Endothelial cell of umbilical vein (primary cell): Measurements from ENCODE around the gene GMPPB. TPM values are rescaled to one million over a fixed set of nuclear protein-coding genes. Genes with fewer than 3 reads are reported as not detected.

ENCODE experiments used
- BruUV-seq: library from RNA; stranded (reverse); fragments of 400-500 nt; replicated peaks from 2 replicates; lab custom pipeline; 2021; lab: Mats Ljungman, UMichigan
- CTCF ChIA-PET: fragments of 300-600, 350-600 bp; sonication (Branson Sonifier 250); formaldehyde crosslinking; loops from one replicate; lab custom pipeline; 2021; ENCODE audit warnings: antibody characterized with exemption, inconsistent platforms; lab: Charles Lee
- POLR2A ChIA-PET: fragments of 300-600, 350-600 bp; sonication (Branson Sonifier 250); formaldehyde crosslinking; loops from one replicate; lab custom pipeline; 2021; ENCODE audit warnings: antibody characterized with exemption, inconsistent platforms; lab: Charles Lee
- DNase-seq: peaks from one replicate; pipeline ENCODE4 v3.0.0-alpha.2; 2011; ENCODE audit warnings: low read depth, low spot score
- FAIRE-seq: peaks from 2 replicates; lab custom pipeline; 2011; peaks lifted over from hg19 to GRCh38; lab: Jason Lieb, UNC
- H2AFZ ChIP-seq: 2 replicates; pipeline ENCODE4 v1.6.0; 2012; ENCODE audit warnings: low read depth, low read length, control low read depth, inconsistent platforms
- H3K27ac ChIP-seq: 2 replicates; pipeline ENCODE4 v1.5.1; 2011; ENCODE audit warnings: low read depth, mild to moderate bottlenecking, control low read depth, low read length, moderate library complexity; ENCODE audit not compliant: insufficient read depth
- H3K27me3 ChIP-seq, 2 experiments: 2 replicates each; pipeline versions ENCODE4 v1.6.0 to v1.6.1; 2011; ENCODE audit warnings: low read length in 2 of 2, mixed read lengths in 1 of 2; ENCODE audit not compliant: control insufficient read depth in 2 of 2, insufficient read depth in 2 of 2
- H3K36me3 ChIP-seq, 2 experiments: 2 replicates in 1 of 2; 3 replicates in 1 of 2; pipeline ENCODE4 v1.5.1; 2011; ENCODE audit warnings: low read length in 2 of 2, mild to moderate bottlenecking in 1 of 2, moderate library complexity in 1 of 2; ENCODE audit not compliant: control insufficient read depth in 2 of 2, insufficient read depth in 2 of 2; ENCODE audit errors: extremely low read depth in 1 of 2
- H3K4me1 ChIP-seq: 3 replicates; pipeline ENCODE4 v1.5.1; 2011; ENCODE audit warnings: mild to moderate bottlenecking, low read length; ENCODE audit not compliant: control insufficient read depth, insufficient read depth; ENCODE audit errors: extremely low read depth
- H3K4me2 ChIP-seq: 2 replicates; pipeline ENCODE4 v1.6.1; 2011; ENCODE audit warnings: low read length, control low read depth, mixed read lengths; ENCODE audit not compliant: insufficient read depth
- H3K4me3 ChIP-seq, 3 experiments: fragments of 200-600 bp in 1 of 3; sonication (generic), shearing (Covaris generic) in 1 of 3; replicated peaks in 1 of 3; 2 replicates each; pipeline ENCODE4 v1.5.1; 2011 to 2016; ENCODE audit warnings: control low read depth in 3 of 3, low read length in 3 of 3, mild to moderate bottlenecking in 2 of 3, inconsistent platforms in 1 of 3, low read depth in 1 of 3, moderate library complexity in 1 of 3; ENCODE audit not compliant: insufficient read depth in 1 of 3
- H3K79me2 ChIP-seq: 2 replicates; pipeline ENCODE4 v1.6.0; 2012; ENCODE audit warnings: low read length, inconsistent platforms; ENCODE audit not compliant: control insufficient read depth, insufficient read depth
- H3K9ac ChIP-seq: replicated peaks from 2 replicates; pipeline ENCODE3; 2011; ENCODE audit warnings: low read length, control low read depth; ENCODE audit not compliant: insufficient read depth; ENCODE audit errors: extremely low read depth
- H3K9me1 ChIP-seq: replicated peaks from 3 replicates; pipeline ENCODE4 v1.6.0; 2011; ENCODE audit warnings: mild to moderate bottlenecking, low read length; ENCODE audit not compliant: control insufficient read depth, insufficient read depth; ENCODE audit errors: extremely low read depth
- H3K9me3 ChIP-seq: replicated peaks from 2 replicates; pipeline ENCODE4 v1.5.1; 2012; ENCODE audit warnings: low read length, inconsistent platforms; ENCODE audit not compliant: control insufficient read depth, insufficient read depth
- H4K20me1 ChIP-seq: replicated peaks from 2 replicates; pipeline ENCODE3; 2011; ENCODE audit warnings: mild to moderate bottlenecking, low read length; ENCODE audit not compliant: control insufficient read depth, insufficient read depth; ENCODE audit errors: extremely low read depth
- CTCF ChIP-seq, 2 donors: IDR thresholded peaks; 1 replicate in 1 of 2; 2 replicates in 1 of 2; pipeline ENCODE4 v1.5.1; 2011; ENCODE audit warnings: low read length in 2 of 2, mild to moderate bottlenecking in 2 of 2, moderate library complexity in 2 of 2, control low read depth in 1 of 2, inconsistent platforms in 1 of 2, low read depth in 1 of 2; ENCODE audit not compliant: insufficient read depth in 1 of 2; ENCODE audit errors: extremely low read depth in 1 of 2
- FOS ChIP-seq: IDR thresholded peaks from 2 replicates; pipeline ENCODE4 v1.6.1; 2011; ENCODE audit warnings: mild to moderate bottlenecking, low read length, moderate library complexity, borderline replicate concordance; ENCODE audit not compliant: insufficient read depth
- JUN ChIP-seq: IDR thresholded peaks from 2 replicates; pipeline ENCODE4 v1.6.1; 2011; ENCODE audit warnings: borderline replicate concordance, low read depth; ENCODE audit not compliant: insufficient read length, insufficient read depth
- MYC ChIP-seq: IDR thresholded peaks from one replicate; pipeline ENCODE4 v1.6.1; 2011; ENCODE audit warnings: mild to moderate bottlenecking, low read depth, low read length
- POLR2A ChIP-seq: IDR thresholded peaks from 2 replicates; pipeline ENCODE4 v1.6.1; 2012; ENCODE audit warnings: low read depth, mild to moderate bottlenecking, control low read depth, low read length
- POLR2AphosphoS5 ChIP-seq: IDR thresholded peaks from 2 replicates; pipeline ENCODE4 v1.6.1; 2012; ENCODE audit warnings: low read depth, mild to moderate bottlenecking, control low read depth, low read length, moderate library complexity; ENCODE audit not compliant: insufficient read depth
- dilution Hi-C: fragments of 300-500 bp; cut with MboI; formaldehyde crosslinking; loops from one replicate; pipeline ENCODE4 v1.15.0; 2019; ENCODE audit warnings: low sequenced_read_pairs; ENCODE audit not compliant: extremely low pct_ligation_motif_present
- intact Hi-C: fragments of 100-400 bp; cut with micrococcal nuclease; formaldehyde crosslinking; loops from one replicate; pipeline ENCODE4 v1.10.0; 2022
- polyA plus RNA-seq, 4 experiments: library from polyadenylated mRNA; depleted of rRNA in 3 of 4; stranded (reverse) in 3 of 4; unstranded in 1 of 4; fragments of >200 nt; gene quantifications; 2 replicates each; pipeline versions ENCODE4 v1.2.1 to v1.2.3, GENCODE V29; 2011 to 2012; ENCODE audit warnings: missing spikeins in 1 of 4
- total RNA-seq: library from RNA; stranded (reverse); gene quantifications from 2 replicates; pipeline ENCODE4 v1.2.3, GENCODE V29; 2021

The GMPPB gene
- total and polyA plus RNA-seq, 2 donors (not counting 3 experiments of a cell fraction or from before 2014, with no cell fraction given): 52.5 to 62.0 TPM

DNA sequence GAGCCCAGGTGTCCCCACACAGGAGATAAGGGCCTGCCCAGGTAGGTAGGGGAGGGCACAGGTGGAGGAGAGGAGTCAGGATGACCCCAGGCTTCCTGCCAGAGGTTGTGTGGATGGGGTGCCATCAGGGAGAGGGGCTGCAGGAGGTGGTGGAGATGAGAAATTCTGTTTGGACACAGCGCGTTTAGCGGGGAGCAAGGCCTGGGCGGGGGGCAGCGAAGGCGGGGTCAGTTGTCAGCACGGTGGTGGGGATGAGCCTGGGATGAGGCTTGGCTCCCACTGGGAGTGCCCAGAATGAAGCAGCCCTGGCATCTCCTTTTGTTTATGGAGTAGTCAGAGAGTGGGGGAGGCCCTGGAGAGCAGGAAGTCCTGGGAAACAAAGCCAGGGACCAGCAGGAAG, 19.8 kb downstream of the GMPPB start:
- FAIRE-seq (no peak), DNase-seq (no peak)
- no TSS peak for BruUV-seq
- H3K4me2 ChIP-seq: no peak overlapping the region
- no peaks in the 10 kb centered on the region for H3K27me3 ChIP-seq
- dilution Hi-C loops (no loop called here), intact Hi-C loops (loop anchor here (1.0 to 5.0 kb wide), 3 partner anchors 98 to 202 kb away; partner anchors contain the start of gene INKA1)
- ChIA-PET CTCF (interaction anchor here (0.7 to 3.8 kb wide), 8 partner anchors 14 to 385 kb away, joined by 3 to 27 read pairs (median 7); partner anchors contain the start of genes INKA1 and RBM5), POLR2A (no interaction called here)
- H3K4me3 ChIP-seq: no peak overlapping the region
- TF ChIP-seq MYC: no peak
- no peak for TF ChIP-seq POLR2AphosphoS5
- no peak for TF ChIP-seq JUN
- no peak for TF ChIP-seq FOS
- no peak for TF ChIP-seq CTCF (IDR thresholded peaks at IDR 0.05; ENCODE audit: extremely low read depth in 1 of 2, insufficient read depth in 1 of 2, low read depth in 1 of 2, low read length in 2 of 2)
- no peak for TF ChIP-seq POLR2A
- no peaks in the 10 kb centered on the region for H3K9me1 ChIP-seq
- H3K9ac ChIP-seq: no peak overlapping the region
- H3K36me3 ChIP-seq: peaks cover 0 to 19% of the 10 kb centered on the region in 2 experiments
- no peak overlapping the region for H3K27ac ChIP-seq
- H4K20me1 ChIP-seq: no peaks in the 10 kb centered on the region
- H3K9me3 ChIP-seq: no peaks in the 10 kb centered on the region
- no peak overlapping the region for H2AFZ ChIP-seq
- H3K4me1 ChIP-seq: peaks cover 5% of the 10 kb centered on the region
- no peaks in the 10 kb centered on the region for H3K79me2 ChIP-seq
